Measurements from ENCODE around the gene SYT13.

The SYT13 gene

DNA sequence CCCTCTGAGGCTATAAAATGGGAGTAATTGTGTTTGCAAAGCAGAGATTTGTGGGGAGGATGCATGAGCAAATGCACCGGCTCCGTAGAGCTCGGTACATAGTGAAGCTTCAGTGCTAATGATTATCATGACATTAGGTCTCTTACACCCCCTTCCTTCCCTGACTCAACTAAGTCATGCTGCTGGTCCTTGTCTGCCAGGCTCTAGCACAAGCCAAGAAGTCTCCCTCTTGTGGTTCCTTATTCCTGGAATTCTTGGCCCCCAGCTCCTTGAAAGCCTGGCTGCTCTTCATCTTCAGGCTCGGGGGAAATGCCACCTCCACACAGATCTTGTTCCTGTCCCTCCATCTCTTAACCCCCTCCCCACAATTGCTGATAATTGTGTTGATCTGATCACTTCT, 45.7 kb upstream of the SYT13 start:
- Histone ChIP-seq H3K4me3 (no peak overlapping the region), H3K27ac (no peak overlapping the region)
- peak; percentile 40 for DNase-seq (ENCODE audit: low spot score)
- TF ChIP-seq, protein P1, sequence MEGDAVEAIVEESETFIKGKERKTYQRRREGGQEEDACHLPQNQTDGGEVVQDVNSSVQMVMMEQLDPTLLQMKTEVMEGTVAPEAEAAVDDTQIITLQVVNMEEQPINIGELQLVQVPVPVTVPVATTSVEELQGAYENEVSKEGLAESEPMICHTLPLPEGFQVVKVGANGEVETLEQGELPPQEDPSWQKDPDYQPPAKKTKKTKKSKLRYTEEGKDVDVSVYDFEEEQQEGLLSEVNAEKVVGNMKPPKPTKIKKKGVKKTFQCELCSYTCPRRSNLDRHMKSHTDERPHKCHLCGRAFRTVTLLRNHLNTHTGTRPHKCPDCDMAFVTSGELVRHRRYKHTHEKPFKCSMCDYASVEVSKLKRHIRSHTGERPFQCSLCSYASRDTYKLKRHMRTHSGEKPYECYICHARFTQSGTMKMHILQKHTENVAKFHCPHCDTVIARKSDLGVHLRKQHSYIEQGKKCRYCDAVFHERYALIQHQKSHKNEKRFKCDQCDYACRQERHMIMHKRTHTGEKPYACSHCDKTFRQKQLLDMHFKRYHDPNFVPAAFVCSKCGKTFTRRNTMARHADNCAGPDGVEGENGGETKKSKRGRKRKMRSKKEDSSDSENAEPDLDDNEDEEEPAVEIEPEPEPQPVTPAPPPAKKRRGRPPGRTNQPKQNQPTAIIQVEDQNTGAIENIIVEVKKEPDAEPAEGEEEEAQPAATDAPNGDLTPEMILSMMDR (IDR thresholded peaks at IDR 0.05), result no peak

DNA sequence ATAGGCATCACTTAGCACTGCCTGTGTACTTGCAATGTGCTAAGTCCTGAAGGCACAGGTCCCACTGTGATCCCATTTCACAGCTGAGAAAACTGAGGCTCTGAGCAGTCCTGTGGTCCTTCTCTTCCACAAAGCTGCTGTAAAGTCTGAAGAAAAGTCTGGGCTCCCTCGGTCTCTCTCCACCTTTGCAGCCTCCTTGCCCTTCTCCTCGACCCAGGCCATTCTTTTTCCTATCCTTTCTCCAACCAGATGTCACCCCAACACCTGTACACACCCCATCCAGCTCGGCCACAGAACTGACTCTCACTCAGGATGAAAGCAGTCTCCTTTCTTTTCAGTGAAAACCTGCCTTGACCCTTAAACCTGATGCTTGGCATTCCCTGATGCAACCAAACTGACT, 42.6 kb upstream of the SYT13 start:
- H3K27ac ChIP-seq, result no peak overlapping the region
- DNase-seq (ENCODE audit: low spot score), result peak; percentile 16
- no peak overlapping the region for H3K4me3 ChIP-seq
- TF ChIP-seq, protein P1 (IDR thresholded peaks at IDR 0.05), result no peak

DNA sequence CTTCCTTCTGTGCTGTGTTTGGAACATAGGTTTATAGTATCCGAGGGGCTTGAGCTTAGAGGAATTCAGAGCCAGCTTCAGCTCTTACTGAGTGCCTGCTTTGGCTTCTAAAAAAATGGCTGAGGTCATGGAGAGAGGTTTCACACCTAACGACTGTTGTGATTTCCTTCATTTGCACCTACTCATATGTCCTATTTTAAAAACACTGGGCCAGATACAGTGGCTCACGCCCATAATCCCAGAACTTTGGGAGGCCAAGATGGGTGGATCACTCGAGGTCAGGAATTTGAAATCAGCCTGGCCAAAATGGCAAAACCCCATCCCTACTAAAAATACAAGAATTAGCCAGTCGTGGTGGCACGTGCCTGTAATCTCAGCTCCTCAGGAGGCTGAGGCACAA, 38.3 kb upstream of the SYT13 start:
- TF ChIP-seq, protein P1 (IDR thresholded peaks at IDR 0.05), result no peak
- Histone ChIP-seq H3K27ac (no peak overlapping the region), H3K4me3 (no peak overlapping the region)
- peak; percentile 35 for DNase-seq (ENCODE audit: low spot score)

DNA sequence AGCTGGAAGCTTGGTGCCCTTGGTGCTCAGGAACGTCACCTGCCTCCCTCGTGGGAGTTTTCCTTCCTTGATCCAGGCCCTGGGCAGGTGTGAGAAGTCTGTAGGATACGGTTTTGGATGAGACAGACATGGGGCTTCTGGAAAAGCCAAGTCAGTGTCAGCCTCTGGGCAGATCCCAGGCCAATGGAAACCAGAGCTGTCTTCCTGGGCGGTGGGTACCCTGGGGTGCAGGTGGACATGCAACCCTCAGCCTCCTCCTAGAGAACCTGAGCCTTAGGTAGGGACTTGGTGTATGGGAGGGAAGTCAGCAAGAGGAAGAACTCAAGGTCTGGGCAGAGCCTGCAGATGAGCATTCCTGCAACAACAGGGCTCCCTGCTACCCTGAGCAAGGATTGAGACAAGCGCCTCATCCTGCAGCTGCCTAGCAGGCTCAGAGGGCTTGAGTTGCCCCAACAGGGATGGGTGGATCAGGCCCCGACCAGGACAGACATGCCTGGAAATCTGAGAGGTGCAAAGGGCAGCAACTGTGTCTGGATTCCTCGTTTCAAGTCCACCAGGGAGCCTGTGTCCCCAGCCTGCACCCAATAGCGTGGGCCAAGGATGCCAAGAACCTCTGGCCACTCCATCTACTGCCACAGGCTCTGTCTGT, 37.6 kb upstream of the SYT13 start:
- no peak overlapping the region for H3K4me3 ChIP-seq
- TF ChIP-seq, protein P1 (IDR thresholded peaks at IDR 0.05), result no peak
- DNase-seq (ENCODE audit: low spot score), result peak; percentile 61
- no peak overlapping the region for H3K27ac ChIP-seq

DNA sequence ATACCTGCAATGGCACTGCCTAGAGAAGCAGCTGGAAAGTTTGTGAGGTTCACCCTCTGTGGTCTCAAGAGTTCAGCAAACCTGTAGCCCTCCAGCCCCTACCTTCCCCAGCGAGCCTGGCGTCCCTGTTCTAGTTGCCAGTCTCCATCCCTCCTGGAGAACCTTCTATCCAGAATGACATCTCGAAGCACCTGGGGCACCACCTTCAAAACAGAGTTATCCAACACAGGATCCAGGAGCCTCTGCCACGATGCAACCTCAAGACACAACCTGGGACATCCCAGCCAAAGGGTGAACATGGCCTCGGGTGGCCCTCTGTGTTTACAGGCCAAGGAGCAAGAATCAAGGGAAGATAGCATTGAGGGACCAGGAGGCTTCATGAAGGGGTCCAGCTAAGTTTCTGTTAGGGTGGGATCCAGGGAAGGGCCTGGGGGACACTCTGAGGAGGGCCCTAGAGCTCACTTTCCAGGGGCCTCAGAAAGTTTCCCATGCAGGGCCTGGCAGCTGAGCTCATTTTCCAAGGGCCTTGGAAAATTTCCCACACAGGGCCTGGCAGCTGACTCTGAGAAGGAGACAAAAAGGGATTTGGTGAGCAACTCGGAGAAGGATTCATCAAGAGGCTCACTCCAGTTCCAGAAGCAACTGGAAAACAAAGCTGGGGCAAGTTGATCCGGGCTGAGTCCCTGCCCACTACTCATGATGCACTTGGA, 36.9 kb upstream of the SYT13 start:
- H3K27ac ChIP-seq, result no peak overlapping the region

DNA sequence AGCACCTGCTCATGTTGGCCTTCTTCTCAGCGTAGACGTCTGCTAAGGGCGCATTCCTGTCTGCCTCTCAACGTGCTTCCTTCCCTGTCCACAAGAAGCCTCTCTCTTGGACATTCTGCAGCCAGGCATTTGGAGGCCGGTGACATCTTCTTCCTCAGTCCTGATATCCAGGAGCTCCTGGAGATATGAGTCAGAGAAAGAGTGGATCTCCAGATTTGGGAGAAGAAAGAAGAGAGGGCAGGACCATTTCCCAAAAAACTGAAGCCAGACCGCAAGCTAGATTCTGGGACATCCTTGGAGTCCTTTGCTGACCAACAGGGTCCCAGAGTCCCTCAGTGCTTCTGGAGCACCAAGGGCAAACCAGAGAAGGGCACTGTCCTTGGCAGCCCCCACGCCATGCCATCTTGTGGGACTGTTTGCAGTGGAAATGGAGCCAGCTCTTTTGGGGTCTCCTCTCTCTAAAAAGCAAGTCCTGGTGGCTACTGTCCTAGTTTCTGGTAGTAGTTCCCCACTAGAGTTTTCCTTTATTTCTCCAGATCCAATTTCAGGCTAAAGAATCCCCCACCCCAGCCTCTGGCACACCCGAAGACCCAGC, 36.1 kb upstream of the SYT13 start:
- TF ChIP-seq, protein P1 (IDR thresholded peaks at IDR 0.05), result no peak
- no peak overlapping the region for H3K4me3 ChIP-seq
- no peak overlapping the region for H3K27ac ChIP-seq
- DNase-seq (ENCODE audit: low spot score), result peak; percentile 41

More for the DNA sequence above, 36.9 kb upstream of the SYT13 start:
- no peak overlapping the region for H3K4me3 ChIP-seq
- peak; percentile 56 for DNase-seq (ENCODE audit: low spot score)
- TF ChIP-seq, protein P1 (IDR thresholded peaks at IDR 0.05), result no peak
